NCI-H2107 treated with DMSO at 0.1 percent for 48 hours (cell line): ENCODE measurements around the gene MTR.

Experiments
- DNase-seq: peaks from one replicate; lab custom pipeline; 2025; ENCODE audit not compliant: unreplicated experiment; lab: John Stamatoyannopoulos, UW

MTR gene

DNA sequence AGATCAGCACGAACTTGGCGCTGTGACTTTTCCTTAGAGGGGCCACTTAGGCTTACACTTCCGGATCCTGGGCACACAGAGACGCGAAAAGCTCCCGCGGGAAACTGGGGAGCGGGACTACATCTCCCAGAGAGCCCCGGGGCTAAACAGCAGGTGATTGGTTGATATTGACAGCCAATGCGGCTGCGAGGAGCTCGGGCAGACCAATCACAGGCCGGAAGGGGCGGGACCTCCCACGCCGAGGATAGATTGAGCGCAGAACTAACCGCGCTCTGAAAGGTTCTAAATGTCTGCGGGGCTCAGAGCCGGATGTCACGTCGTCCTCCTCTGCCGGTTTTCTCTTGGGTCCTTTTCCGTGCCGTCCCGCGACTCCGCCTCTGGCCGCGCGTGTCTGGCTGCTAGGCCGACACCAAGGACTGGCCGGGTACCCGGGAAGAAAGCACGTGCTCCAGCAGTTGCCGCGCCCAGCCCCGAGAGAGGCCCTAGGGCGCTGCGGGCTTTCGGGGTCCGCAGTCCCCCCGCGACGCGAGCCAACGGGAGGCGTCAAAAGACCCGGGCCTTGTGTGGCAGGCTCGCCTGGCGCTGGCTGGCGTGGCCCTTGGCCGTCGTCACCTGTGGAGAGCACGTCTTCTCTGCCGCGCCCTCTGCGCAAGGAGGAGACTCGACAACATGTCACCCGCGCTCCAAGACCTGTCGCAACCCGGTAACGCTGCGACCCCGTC is at the start of gene MTR:
Gene MTR (plus strand): TSS at position 258 of the 722 bp plus-strand sequence. CDS start 412 bp downstream, at position 670.
- peak; percentile 99 for DNase-seq

GRCh38 chr1:236746785-236747184 is 48.3 kb upstream of the MTR start:
- no peak for DNase-seq

DNA sequence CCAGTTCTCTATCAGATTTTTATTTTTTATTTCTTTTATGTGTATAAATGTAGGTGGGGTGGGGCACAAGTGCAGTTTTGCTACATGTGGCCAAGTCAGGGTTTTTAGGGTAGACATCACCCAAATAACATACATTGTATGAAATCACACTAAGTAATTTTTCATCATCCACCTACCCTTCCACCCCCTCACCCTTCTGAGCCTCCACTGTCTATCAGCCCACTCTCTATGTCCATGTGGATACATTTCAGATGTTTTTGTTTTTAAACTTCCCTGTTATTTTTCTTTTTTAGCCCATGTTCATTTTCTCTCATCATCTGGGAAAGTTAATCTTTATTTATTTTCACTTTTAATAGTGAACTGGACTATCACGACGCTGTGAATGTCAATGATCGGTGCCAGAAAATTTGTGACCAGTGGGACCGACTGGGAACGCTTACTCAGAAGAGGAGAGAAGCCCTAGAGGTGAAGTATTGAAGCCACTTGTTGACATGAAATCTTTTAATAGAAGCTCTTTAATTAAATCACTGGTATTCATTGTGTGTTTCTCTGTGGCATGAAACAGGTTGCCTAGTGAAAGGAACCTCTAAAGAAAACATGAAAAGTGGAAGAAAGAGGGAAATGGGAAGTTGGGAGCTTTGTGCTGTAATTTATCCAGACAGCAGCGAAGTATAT is 47.6 kb upstream of the MTR start:
- DNase-seq, result no peak

DNA sequence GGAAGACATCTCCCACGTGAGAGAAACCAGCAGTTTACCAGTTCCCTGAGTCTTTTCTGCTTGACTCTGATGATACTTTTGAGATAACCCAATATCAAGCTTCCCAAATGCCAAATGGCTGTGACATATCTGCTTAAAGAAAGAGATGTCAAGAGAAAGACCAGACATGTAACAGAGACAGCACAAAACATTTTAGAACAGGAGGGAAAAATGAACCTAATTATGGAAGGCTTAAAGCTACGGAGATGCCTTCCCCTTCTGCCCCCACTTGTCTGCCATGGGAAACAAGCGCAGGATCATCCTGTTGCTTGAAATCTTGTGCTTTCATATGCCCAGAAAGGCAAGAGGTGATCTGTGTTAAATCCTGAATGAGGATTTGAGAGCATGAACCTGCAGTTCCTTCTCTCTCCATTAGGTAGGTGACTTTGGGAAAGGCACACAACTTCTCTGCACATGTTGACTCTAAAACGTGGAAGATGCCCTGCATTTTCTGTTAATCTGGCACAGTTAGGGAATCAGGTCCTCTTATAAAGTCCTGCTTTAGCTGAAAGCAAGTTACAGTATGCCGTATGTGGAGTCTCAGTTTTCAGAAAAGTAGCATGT is 46.7 kb upstream of the MTR start:
- no peak for DNase-seq

GRCh38 chr1:236750928-236751327 is 44.2 kb upstream of the MTR start:
- no peak for DNase-seq

GRCh38 chr1:236751385-236751784 is 43.7 kb upstream of the MTR start:
- no peak for DNase-seq

DNA sequence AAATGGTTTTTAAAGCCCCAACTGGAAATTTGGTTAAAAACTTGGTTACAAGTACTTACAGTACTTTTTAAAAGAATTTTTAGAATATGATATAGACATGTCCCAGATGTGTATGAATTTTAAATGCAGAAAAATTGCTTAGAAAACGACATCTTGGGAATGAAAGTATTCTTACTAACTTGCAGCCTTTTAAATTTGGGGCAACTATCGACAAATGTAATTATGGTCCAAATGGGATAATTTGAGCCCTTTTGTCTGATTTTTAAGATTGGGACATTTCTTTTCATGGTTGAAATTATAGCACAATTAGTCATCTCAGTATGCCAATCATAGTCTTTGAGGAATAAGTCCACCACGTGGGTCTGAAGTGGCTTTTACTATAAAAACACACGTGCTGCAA is 43.2 kb upstream of the MTR start:
- DNase-seq, result no peak

- peak; percentile 20 for DNase-seq
Measured at GRCh38 chr1:236753516-236753915, 41.6 kb upstream of the MTR start.

GRCh38 chr1:236753964-236754363 is 41.1 kb upstream of the MTR start:
- DNase-seq, result no peak

DNA sequence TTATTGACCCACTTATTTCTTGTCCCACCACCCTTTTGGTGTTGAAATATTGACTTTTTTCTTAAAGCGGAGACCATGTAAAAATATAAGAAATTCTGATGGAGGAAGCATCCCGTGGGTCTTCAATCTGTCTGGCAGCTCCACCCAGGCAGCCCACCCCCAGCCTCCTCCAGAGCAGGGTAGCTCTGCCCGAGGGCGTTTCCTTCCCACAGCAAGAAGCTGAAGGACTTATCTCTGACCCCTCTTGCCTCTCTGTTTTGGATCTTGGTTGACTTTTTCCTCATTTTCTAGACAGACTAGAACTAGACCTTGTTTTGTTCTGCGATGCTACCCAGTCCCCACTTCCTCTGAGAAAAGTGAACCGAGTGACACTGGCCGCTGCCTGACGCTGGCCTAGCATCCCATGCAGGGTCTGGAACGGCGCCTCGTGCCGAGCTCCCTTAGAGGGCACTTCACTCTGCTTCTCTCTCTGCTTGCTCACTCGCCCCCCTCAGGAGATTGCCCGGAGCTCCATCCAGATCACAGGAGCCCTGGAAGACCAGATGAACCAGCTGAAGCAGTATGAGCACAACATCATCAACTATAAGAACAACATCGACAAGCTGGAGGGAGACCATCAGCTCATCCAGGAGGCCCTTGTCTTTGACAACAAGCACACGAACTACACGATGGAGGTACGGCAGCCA is 40.4 kb upstream of the MTR start:
- DNase-seq, result no peak

GRCh38 chr1:236757640-236758039 is 37.5 kb upstream of the MTR start:
- DNase-seq, result no peak

- peak; percentile 38 for DNase-seq
Measured at GRCh38 chr1:236759252-236759859, 35.7 kb upstream of the MTR start.

GRCh38 chr1:236760480-236760879 is 34.6 kb upstream of the MTR start:
- no peak for DNase-seq

DNA sequence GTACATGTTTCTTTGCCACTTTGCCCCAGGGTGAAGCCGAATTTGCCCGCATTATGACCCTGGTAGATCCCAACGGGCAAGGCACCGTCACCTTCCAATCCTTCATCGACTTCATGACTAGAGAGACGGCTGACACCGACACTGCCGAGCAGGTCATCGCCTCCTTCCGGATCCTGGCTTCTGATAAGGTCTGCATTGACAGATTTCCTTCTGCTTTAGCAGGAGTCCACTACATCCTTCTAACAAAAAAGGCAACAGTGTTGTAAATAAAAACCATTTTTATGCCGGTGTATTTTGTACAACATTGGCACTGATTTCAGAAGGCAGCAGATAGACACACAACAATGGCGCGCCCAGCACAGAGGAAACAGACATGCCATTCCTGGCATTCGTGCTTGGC is 34.1 kb upstream of the MTR start:
- DNase-seq, result no peak

- no peak for DNase-seq
Measured at GRCh38 chr1:236761397-236762132, 33.5 kb upstream of the MTR start.

- no peak for DNase-seq
Measured at GRCh38 chr1:236762410-236762809, 32.7 kb upstream of the MTR start.

DNA sequence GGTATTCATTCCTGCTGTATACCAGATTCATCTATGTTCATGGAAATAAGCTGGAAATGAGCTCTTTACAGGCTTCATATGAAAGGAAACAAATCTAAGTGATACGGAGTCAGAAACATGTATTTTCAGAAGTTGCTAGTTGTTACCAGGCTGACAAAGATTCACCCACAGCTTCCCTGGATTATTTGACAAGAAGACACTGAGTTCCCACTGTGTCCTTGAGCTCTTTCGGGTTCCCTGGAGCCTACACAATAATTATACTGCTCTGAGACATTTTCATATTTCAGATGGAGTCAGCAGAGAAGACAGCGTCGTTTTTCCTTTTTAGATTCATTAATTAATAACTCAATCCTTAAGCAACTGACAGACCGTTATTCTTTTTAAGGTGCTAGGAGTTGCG is 29.3 kb upstream of the MTR start:
- DNase-seq, result no peak

- no peak for DNase-seq
Measured at GRCh38 chr1:236766506-236766905, 28.6 kb upstream of the MTR start.

DNA sequence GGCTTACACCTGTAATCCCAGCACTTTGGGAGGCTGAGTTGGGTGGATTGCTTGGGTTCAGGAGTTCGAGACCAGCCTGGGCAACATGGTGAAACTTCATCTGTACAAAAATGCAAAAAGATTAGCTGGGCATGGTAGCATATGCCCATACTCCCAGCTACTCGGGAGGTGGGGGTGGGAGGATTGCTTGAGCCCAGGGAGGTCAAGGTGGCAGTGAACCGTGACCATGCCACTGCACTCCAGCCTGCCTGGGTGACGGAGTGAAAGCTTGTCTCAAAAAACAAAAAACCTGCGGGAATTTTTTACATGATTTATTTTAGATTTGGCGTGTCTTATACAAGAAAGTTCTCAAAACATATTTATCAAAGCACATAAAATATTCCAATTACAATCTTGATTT is 27.8 kb upstream of the MTR start:
- no peak for DNase-seq

- no peak for DNase-seq
Measured at GRCh38 chr1:236768601-236769000, 26.5 kb upstream of the MTR start.

- no peak for DNase-seq
Measured at GRCh38 chr1:236773919-236774318, 21.2 kb upstream of the MTR start.
